ENCODE measurements around the gene BPNT1.
"Not testable (repeated sequence)": the region's sequence is repeated elsewhere in the genome, so short reads cannot be mapped to it uniquely, and the experiment has no call there.

BPNT1 gene, protein sequence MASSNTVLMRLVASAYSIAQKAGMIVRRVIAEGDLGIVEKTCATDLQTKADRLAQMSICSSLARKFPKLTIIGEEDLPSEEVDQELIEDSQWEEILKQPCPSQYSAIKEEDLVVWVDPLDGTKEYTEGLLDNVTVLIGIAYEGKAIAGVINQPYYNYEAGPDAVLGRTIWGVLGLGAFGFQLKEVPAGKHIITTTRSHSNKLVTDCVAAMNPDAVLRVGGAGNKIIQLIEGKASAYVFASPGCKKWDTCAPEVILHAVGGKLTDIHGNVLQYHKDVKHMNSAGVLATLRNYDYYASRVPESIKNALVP

DNA sequence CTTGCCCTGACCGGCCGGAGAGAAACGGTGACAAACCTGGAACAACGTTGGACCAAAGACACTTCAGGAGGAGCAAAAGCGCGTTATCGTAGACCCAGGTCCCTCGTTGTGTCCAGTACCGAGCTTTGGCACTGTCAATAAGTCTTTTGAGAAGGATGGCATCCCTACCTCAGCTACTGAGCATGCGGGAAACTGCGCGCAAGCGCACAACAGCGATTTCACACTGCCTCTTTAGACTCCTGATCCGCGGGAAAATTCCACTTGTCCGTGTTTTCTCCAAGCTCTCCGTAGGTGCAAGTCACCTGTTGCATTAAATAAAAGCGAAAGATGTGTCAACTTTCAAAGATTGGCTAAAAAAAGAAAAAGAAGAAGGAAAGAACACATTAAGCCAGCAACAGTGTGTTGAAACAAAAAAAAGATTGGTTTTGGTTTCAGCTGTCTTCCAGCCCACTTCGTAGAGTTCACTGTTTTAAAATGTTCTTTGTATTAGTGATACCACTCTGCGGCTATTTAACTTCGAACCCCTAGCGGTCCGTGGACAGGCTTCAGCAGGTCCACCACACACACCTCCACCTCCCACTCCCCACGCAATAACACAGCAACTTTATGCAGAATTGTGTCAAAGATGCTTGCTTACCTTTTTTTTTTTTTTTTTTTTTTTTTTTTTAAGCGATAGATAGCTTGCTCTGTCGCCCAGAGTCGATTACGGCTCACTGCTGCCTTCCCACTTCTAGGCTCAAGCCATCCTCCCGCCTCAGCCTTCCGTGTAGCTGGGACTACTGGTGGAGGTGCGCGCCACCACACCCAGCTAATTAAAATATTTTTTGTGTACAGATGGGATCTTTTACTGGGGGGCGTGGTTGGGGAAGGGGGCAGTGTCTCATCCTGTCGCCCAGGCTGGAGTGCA, at the start of gene BPNT1:
Gene BPNT1, minus strand, starts transcription at position 139 of the 907 bp plus-strand sequence. CDS start 9,942 bp downstream, outside the sequence.
- DNase-seq (ENCODE audit: low spot score), result peak; percentile 88

DNA sequence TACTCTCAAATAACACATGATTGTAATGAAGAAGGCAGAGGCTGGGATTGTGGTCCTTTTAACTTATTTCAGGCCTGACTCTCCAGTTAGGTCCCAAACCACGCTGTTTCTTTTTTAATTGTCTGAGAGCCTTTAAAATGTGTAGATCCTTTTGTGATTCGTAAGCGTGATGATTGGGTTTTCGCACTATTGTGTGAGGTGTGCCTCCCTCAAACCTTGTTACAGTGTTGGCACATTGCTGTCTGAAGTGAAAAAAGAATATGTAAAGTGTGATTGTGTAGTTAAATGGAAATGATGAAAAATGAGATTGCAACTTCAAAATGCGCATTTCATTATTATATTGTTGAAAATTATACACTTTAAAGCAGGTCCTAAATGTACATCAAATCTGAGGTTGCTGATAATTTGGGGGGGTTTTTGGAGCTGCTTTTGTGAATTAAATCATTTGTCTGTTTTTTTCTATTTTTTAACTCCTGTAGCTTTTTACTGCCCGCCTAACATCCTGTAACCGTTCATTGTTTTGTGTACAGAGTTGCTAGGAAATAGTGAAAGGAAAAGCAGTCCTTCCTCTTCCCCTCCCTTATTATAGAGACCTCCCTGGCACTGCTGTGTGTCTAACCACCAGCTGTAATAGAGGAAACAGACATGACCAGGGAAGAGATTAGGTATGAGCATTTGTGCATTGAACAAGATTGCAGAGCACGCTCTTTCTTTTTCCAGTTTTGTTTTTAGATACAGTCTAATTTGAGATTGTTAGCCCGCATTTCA, 47.6 kb upstream of the BPNT1 start:
- no peak for DNase-seq (ENCODE audit: low spot score)

DNA sequence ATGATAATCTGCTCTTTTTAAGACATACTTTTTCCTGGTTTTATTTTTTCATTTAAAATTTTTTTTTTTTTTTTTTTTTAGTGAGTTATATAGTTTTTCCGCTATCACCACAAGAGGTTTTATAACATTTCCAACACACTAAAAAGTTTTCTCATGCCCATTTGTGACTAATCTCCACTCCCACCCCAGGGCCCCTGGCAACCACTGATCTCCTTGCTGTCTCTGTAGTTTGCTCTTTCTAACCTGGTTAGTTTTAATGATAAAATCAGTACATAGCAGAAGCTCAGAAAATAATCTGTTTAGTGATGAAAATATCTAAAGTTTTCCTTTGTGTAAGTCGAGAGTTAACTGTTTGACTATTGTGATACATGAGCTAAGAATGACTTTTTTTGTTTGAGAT, 46.2 kb upstream of the BPNT1 start:
- DNase-seq (ENCODE audit: low spot score), result no peak

DNA sequence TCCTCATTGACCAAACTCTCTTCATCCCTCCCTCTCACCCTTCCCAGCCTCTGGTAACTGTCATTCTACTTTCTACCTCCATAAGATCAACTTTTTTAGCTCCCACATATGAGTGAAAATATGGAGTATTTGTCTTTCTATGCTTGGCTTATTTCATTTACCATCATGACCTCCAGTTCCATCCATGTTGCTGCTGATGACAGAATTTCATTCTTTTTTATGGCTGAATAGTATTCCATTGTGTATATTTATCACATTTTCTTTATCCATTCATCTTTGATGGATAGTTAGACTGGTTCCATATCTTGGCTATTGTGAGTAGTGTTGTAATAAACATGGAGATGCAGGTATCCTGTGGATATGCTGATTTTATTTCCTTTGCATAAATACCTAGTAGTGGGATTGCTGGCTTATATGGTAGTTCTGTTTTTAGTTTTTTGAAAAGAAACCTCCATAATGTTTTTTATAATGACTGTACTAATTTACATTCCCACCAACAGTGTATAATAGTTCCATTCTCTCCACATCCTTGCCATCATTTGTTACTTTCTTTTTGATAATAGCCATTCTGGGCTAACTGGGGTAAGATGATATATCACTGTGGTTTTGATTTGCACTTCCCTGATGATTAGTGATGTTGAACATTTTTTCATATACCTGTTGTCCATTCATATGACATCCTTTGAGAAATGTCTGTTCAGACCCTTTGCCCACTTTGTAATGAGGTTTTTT, 40.1 kb upstream of the BPNT1 start:
- no peak for DNase-seq (ENCODE audit: low spot score)

DNA sequence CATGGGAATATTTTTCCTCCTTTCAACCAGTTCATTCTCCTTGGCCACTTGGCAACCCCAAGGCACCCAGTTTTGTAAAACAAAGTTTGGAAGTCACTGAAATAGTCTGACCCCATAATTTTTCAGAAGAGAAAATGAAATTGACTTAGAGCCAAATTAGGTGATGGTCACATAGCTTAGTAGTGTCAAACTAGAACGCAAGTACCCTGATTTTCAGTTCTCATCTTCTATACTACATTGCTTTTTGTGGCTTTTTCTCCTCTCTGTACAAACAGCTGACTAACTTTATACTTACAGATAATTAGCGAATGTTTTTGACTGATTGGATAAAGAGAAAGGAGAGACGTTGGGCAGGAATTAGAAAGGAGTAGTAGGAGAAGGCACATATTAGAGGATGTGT, 37.5 kb upstream of the BPNT1 start:
- no peak for DNase-seq (ENCODE audit: low spot score)

DNA sequence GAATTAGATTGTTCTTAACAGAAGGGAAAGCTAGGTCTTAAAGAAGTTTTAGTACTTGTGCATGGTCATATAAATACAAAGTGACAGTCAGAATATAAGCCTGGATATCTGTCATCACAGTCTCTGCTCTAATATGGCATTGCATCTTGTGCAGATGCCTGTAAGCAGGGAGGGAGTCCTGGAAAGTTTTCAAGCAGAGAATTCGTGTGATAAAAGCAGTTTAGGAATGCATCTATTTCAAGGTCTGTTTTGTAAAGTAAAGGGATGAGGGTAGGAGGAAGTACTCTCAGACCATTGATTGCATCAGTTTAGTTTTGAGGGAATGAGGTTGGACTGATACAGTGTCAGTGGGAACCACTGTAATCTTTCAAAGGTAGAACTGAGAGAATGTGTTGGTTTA, 35.0 kb upstream of the BPNT1 start:
- DNase-seq (ENCODE audit: low spot score), result no peak

DNA sequence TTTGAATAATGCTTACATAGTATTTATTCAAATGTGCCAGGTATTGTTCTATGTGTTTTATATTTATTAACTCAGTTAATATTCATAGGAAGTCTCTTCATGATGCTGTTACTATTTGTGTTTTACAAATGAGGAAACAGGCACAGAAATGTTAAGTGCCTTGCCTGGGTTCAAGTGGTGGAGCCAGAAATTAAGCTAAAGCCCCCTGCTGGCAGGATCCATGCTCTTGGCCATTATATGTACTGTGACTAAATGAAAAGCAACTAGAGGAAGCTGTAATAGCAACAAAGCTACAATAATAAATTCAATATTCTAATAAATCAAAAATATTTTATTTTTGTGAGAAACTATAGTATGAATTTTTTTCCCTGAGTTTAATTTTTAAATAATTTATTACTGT, 34.3 kb upstream of the BPNT1 start:
- DNase-seq (ENCODE audit: low spot score), result no peak

DNA sequence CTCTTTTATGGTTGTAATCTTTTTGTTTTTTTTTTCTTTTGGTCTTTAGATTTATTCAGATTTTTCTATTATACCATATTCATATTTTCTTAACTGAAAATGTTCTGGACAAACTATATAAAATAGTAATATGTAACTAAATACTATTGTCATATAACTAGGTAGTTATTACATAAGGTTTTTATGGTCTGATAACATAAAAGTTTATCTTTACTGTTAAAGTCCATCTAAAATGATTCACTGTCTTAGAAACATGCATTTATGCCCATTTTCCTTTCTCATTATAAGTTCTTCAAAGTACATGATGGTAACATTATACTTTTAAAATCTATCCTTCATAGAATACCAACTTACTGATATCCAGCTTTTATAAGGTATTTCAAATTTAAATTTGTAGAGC, 33.5 kb upstream of the BPNT1 start:
- no peak for DNase-seq (ENCODE audit: low spot score)

DNA sequence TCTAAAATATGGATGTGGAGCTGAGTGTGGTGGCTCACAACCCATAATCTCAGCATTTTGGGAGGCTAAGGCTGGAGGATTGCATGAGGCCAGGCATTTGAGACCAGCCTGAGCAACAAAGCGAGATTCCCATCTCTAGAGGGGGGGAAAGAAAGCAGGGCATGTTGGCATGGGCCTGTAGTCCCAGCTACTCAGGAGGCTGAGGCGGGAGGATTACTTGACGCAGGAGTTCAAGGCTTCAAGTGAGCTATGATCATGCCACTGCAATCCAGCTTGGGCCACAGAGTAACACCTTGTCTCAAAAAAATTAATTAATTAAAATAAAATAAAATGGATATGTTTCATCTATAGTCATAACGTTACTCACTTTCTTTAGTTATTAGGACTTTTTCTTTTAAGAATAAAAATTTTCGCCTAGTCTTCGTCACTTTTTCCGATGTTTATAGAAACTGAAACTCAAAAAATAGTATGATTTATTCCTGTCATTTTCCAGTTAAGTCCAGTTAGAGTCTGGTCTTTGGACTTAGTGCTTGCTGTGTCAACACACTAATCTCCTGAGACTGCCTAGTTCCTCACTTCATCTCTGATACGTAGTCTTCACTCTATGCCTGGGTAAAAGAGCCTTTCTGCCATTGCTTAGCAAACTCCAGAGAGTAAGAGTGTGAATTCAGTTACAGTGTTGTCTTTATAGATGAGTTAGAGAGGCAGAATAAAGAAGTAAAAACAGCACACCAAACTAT, 32.4 kb upstream of the BPNT1 start:
- DNase-seq (ENCODE audit: low spot score), result no peak

DNA sequence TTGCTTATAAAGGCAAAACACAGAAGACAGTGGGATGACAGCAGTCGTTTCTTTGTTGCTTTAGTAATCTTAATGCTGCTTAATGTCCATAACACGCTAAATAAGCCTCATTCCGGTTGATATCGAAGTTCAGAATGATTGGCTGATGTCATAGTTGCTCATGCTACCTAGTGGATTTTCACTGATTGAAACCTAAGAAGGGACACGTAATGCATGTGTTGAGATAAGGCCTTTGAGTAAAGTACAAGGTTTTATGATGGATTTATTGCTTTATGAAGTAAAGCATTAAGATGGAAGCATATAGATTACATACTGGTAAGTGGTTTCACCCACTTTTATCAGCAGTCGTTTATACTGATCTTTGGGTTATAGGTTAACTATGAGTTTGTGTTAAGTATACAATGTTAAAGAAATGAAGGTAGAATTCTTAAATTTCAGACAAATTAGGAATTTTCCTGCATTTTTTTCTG, 29.5 kb upstream of the BPNT1 start:
- no peak for DNase-seq (ENCODE audit: low spot score)

DNA sequence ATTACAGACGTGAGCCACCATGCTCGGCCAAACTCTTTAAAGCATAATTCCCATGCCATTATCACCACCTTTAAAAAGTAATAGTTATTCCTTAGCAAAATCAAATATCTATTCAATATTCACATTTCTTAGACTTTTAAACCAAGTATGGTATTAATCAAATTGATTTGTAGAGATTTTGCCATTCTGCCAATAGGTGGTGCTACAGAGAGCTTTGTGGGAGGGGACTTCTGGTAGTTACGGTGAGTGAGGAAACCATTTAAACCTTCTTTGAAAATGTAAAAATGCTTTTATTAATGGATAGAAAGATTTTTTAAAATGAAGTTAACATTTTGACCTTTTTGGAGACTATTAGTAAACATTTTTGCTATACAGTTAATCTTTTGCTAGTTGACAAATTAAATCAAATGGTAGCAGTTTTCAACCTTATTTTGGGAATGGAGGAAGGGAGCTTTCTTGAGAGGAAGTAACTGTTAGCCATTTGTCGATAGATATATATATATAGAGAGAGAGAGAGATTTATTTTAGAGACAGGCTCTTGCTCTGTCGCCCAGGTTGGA, 23.6 kb upstream of the BPNT1 start:
- DNase-seq (ENCODE audit: low spot score), result no peak

DNA sequence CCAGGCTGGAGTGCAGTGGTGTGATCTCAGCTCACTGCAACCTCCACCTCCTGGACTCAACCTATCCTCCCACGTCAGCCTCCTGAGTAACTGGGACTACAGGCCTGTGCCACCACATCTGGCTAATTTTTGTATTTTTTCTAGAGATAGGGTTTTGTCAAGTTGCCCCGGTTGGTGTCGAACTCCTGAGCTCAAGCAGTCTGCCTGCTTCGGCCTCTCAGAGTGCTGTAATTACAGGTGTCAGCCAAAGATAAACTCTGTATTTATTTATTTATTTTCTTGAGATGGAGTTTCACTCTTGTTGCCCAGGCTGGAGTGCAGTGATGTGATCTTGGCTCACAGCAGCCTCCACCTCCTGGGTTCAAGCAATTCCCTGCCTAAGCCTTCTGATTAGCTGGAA, 23.0 kb upstream of the BPNT1 start:
- DNase-seq (ENCODE audit: low spot score), result not testable (repeated sequence)

DNA sequence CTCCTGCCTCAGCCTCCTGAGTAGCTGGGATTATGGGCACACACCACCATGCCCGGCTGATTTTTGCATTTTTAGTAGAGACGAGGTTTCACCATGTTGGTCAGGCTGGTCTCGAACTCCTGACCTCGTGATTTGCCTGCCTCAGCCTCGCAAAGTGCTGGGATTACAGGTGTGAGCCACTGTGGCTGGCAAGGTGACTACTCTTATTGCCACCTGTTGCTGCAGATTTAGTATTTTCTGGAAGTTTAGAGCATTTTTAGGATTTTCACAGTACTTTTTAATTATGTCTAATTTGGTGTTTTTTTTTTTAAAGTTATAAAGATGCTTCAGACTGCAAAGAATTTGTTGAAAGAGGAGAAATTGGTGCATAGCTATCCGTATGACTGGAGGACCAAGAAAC, 20.9 kb upstream of the BPNT1 start:
- DNase-seq (ENCODE audit: low spot score), result not testable (repeated sequence)

DNA sequence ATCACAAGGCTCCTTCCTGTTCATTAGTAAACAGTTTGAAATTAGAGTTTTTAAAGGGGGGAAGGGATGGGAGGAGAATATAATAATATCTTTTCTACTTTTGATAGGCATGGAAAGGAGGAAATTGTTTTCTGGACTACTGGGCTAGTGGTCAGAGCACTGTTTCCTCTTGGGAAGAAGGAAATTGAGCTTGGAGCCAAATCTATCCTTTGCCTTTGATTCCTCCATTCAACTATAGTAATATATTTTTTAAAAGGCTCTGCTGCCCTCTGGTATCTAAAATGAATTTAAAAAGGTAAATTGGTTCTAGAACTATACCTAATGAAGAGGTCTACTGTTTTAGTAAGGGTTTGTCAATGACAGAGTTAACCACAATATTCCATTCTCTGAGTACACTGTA, 10.2 kb upstream of the BPNT1 start:
- no peak for DNase-seq (ENCODE audit: low spot score)

DNA sequence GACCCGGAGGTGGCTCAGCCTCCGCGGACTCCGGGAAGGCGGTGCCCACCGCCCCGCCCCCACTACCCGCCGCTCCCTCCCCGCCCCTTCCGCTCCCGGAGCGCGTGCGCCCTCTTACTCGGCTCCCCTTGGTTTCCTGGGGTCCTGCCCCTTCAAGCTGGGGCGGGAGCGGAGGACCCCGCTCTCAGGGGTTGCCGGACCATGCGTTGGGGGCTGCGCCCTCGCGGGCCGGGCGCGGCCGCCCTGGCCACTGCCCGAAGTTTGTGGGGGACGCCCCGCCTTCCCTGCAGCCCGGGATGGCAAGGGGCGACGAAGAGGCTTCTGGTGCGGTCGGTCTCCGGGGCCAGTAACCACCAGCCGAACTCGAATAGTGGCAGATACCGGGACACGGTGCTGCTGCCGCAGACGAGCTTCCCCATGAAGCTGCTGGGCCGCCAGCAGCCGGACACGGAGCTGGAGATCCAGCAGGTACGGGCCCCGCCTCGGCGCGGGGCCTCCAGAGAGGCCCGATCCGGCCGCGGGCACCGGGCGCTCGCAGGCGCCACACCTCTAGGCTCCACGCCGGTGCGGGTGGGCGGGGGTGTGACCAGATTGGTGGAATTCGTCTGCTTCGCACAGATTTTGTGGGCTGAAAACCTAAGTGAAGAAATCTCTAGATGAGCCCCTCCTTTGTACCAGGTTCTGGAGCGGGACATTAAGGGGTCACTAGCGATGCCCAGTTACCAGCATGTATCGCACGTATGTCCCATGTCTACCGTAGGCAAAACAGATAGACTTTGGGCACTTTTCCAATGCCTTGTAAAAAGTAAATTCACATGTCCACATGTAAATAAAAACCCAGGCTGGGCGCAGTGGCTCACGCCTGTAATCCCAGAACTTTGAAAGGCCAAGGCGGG, 4.7 kb upstream of the BPNT1 start, which contains the start of gene IARS2:
Gene IARS2, plus strand, starts transcription at position 117 of the 896 bp plus-strand sequence. Its CDS starts 85 bp downstream, at position 202.
- DNase-seq (ENCODE audit: low spot score), result peak; percentile 90

DNA sequence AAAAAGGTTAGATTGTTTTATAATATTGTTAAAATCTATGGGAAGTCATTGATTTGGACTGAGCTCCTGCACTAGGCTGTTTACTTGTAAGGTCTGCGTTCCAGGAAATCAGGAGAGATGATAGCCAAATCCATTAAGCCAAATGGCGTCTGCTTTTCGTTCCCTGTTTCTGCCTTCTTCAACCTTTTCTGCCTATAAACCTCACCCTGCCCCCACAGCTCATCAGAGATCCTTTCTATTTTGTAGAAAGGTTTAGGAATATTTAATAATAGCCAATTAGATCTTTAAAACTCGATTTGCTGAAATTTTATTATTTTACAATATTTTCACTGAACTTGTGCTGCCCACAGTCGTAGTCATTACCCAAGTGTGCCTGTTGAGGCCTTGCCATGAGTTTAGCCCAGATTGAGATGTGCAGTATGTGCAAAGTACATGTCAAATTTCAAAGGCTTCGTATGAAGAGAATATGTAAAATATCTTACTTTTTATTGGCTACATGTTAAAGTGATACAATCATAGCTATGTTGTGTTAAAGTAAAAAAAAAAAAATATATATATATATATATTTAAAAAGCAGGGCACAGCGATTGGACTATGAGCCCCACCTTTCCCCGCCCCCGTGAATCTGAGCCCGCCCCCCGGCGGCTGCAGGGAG, 3.9 kb upstream of the BPNT1 start:
- DNase-seq (ENCODE audit: low spot score), result no peak

DNA sequence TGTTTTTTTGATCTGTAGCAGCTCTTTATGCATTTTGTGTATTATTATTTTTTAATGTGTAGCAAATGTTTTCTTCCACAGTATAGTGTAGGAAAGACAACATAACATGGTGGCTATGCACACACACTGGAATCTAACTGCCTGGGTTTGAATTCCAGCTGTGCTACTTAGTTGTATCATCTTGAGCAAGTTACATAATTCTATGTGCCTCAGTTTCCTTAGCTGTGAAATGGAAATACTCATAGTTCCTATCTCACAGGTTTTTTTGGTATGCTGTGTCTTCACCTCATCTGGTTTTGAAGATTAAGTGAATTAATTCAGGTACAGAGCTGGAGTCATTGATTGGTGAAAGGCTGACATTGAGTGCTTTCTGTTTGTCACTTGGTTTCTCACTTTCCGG, 3.1 kb upstream of the BPNT1 start:
- DNase-seq (ENCODE audit: low spot score), result no peak

DNA sequence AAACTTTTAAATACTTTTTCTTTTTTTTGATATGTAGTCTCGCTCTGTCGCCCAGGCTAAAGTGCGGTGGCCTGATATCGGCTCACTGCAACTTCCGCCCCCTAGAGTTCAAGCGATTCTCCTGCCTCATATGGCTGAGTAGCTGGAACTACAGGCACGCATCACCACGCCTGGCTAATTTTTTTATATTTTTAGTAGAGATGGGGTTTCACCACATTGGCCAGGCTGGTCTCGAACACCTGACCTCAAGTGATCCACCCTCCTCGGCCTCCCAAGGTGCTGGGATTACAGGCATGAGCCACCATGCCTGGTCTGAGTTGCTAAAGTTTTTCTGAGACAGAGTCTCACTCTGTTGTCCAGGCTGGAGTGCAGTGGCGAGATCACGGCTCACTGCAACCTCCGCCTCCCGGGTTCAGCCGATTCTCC, 3.3 kb downstream of the BPNT1 start:
- not testable (repeated sequence) for DNase-seq (ENCODE audit: low spot score)

DNA sequence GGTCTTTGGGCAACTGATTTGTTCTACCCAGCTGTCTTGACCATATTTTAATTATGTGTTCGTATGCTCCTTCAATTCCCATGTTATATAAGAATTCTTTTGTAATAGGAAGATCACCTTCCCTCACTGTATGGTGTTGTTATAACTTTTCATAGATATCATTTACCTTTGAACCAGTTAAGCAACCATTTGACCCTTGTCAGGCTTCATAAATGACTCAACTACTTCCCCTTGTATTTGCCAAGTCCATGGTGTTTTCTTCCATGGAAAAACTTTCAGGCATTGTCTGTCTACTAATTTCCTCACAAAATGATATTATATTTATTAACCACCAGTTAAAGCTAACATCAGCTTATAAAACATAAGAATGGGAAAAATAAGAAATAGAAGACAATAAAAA, 5.1 kb downstream of the BPNT1 start:
- DNase-seq (ENCODE audit: low spot score), result no peak
